G401 (cell line): ENCODE data around the gene DDC. TPM values are rescaled to one million over a fixed set of nuclear protein-coding genes. Genes with fewer than 3 reads are reported as not detected.
"Not testable (repeated sequence)": the region's sequence is repeated elsewhere in the genome, so short reads cannot be mapped to it uniquely, and the experiment has no call there.

Experiments
- DNase-seq: peaks from one replicate; pipeline ENCODE4 v3.0.0-alpha.2; 2015; ENCODE audit warnings: low spot score
- in situ Hi-C: cut with HindIII; loops from 2 replicates; pipeline ENCODE4 v1.10.0; 2016; ENCODE audit warnings: low sequenced_read_pairs, mixed read lengths
- total RNA-seq: library from RNA; depleted of rRNA; stranded (reverse); fragments of >200 nt; shearing (Covaris generic); gene quantifications from 2 replicates; pipeline ENCODE4 v1.2.3, GENCODE V29; 2014

Gene DDC
- total RNA-seq, 1 experiment from 2014 or later: not detected

- no peak for DNase-seq
- in situ Hi-C loops: no loop called here
Measured at GRCh38 chr7:50591480-50592438, 26.6 kb upstream of the DDC start.

GRCh38 chr7:50591098-50591479 lies 25.9 kb upstream of the DDC start:
- in situ Hi-C loops: no loop called here
- DNase-seq: no peak

GRCh38 chr7:50590535-50590934 lies 25.3 kb upstream of the DDC start:
- in situ Hi-C loops: no loop called here
- DNase-seq: no peak

- in situ Hi-C loops: no loop called here
- DNase-seq: no peak
Measured at GRCh38 chr7:50589364-50589763, 24.2 kb upstream of the DDC start.

DNA sequence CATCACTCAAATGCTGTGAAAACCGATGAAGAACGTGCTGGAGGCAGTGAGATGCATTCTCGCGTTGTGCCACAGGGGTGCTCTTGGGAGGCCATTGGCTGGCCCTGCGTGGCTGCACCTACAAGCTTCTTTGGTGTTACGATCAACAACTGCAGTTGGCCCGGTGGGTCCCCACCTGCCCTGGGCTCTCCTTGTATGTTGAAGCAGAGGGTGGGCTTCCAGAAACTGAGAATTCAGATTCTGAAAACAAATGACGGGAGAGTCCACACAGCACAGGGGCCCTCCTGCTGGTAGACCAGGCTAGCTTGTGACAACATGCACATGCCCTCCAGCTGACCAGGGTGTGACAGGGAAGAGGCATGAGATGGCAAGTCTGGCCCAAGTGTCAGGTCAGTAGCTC lies 23.7 kb upstream of the DDC start:
- in situ Hi-C loops: no loop called here
- no peak for DNase-seq

GRCh38 chr7:50587737-50588136 lies 22.5 kb upstream of the DDC start:
- in situ Hi-C loops: no loop called here
- no peak for DNase-seq

DNA sequence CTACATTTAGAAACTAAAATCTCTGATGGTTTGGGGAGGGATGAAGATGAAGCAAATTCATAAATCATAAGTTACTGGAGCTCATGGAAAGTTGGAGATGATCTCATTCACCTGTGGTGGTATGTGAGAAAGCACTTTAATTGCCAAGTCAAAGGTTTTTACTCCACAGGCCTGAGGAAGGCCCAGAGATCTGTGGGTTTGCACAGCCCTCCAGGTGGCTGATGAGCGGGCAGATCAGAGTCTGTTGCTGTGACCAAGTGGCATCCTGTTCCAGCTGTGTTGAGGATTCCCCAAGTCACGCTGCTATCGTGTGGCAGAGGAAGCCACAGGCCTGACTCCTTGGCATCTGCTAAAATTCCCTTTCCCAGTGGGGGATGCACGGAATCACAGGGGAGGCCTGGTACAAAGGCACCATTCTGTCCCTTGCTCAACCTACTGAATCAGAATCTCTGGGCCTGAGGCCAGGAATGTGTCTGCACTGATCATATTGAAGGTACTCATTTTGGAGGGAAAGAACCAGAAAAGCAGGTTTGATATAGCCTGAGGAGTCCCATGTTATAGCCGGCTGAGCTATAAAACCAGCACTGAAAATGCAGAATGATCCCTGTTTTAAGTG lies 19.7 kb upstream of the DDC start:
- in situ Hi-C loops: no loop called here
- DNase-seq: no peak

GRCh38 chr7:50584386-50584785 lies 19.2 kb upstream of the DDC start:
- in situ Hi-C loops: no loop called here
- DNase-seq: no peak

GRCh38 chr7:50583295-50583694 lies 18.1 kb upstream of the DDC start:
- in situ Hi-C loops, DNase-seq: not testable (repeated sequence)

- DNase-seq, in situ Hi-C loops: not testable (repeated sequence)
Measured at GRCh38 chr7:50582271-50582670, 17.1 kb upstream of the DDC start.

GRCh38 chr7:50580666-50581065 lies 15.5 kb upstream of the DDC start:
- DNase-seq, in situ Hi-C loops: not testable (repeated sequence)

DNA sequence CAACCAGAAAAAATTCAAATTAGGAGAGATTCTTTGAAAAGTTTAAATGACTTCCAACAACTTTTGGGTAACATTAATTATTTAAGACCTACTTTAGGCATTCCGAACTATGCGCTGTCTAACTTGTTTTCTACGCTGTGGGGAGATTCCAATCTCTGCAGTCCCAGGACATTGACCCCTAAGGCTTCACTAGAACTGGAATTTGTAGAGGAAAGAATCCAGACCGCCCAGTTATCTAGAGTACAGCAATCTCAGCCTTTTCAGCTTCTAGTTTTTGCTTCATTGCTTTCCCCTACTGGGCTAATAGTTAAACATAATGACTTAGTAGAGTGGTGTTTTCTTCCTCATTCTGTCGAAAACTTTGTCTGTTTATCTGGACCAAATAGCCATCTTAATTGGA lies 14.9 kb upstream of the DDC start:
- in situ Hi-C loops: no loop called here
- DNase-seq: no peak

DNA sequence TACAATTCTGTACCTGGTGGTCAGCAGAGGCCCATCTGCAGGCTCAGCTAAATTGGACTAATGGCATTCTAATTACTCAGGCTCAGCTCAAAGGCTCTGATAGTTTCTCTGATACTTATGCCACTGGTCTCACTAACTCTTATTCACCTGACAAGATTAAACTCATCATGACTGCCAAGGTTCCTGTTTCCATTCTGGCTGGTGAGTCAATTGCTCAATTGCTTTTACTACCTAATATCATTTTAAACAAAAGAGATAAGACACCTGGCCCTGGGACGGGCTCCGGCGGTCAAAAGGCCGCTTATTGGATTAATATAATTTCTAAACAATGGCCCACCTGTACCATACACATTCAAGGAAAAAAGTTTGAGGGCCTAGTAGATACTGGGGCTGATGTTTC lies 12.9 kb upstream of the DDC start:
- in situ Hi-C loops, DNase-seq: not testable (repeated sequence)

DNA sequence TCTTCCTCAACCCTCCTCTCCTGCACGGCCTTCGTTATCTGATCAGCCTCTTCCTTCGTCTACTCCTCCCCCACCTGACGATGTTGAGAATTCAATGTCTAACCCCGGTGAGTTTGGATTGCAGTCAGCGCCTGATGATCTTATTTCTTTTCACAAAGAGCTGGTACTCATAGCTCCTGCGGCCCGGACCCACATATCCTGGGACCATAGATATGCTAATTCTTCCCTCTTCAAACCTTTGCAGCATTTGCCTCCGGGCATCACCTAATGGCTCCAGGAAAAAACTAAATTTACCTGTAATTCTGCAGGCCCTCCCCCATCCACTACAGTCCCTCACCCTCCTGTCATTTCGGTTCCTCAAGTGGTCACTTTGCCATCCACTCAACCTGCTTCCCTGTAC lies 12.4 kb upstream of the DDC start:
- no peak for DNase-seq
- in situ Hi-C loops: no loop called here

DNA sequence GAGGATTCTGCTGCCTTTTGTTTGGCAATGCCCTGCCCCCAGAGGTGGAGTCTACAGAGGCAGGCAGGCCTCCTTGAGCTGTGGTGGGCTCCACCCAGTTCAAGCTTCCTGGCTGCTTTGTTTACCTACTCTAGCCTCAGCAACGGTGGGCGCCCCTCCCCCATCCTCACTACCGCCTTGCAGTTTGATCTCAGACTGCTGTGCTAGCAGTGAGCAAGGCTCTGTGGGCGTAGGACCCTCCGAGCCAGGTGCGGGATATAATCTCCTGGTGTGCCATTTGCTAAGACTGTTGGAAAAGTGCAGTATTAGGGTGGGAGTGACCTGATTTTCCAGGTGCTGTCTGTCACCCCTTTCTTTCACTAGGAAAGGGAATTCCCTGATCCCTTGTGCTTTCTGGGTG lies 11.2 kb upstream of the DDC start:
- in situ Hi-C loops, DNase-seq: not testable (repeated sequence)

DNA sequence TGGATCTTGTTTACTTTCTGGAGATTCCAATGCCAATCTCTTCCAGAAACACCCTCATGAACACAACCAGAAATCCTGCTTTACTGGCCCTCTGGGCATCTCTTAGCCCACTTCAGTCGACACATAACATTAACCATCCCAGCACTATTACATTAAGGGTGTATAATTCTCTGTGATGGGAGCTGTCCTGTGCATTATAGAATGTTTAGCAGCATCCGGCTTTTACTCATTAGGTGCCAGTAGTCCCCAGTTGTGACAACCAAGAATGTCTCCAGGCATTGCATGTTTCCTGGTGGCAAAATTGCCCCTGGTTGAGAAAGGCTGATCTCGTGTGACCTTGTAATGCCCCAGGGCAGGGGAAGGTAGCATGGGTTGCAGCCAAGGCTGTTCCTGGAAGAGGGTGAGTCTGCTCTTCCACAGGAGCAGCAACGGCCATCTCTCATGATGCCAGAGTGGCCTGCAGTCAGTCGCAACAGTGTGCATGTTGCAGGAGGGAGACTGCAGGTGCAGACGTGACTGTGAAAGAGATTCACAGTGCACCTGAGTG lies 2.6 kb upstream of the DDC start:
- no peak for DNase-seq
- in situ Hi-C loops: no loop called here

GRCh38 chr7:50565977-50566376 lies 772 bp upstream of the DDC start:
- DNase-seq: no peak
- in situ Hi-C loops: no loop called here

- in situ Hi-C loops: no loop called here
- no peak for DNase-seq
Measured at GRCh38 chr7:50565559-50565916, 333 bp upstream of the DDC start.

DNA sequence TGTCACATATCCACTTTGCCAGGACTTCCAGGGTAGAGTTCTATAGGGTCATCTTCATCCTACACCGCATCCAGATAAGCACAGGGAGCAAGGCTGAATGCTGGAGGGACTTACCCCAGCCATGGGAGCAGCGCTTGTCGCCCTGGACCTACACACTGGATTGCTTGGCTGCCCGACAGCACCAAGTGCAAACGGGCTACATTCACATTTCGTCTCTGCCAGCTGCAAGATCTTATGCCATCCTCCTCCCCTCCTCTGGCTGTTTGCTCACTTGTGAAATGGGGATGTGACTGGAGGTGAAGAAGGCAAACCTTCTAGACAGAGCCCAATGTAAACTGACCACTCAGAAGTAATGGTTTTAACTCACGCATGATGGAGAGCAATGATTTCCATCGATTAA lies 1.0 kb downstream of the DDC start:
- in situ Hi-C loops: no loop called here
- no peak for DNase-seq

GRCh38 chr7:50562136-50562535 lies 3.1 kb downstream of the DDC start:
- in situ Hi-C loops: no loop called here
- no peak for DNase-seq
